Right cardiac atrium (tissue), 5 donors: ENCODE results near the gene CR1L. TPM values are rescaled to one million over a fixed set of nuclear protein-coding genes. Genes with fewer than 3 reads are reported as not detected.

Source experiments
- ATAC-seq, 2 donors: fragments of 200-7000 bp; cut with Tn5 transposase; one replicate each; pipeline versions ENCODE4 v1.8.0 to v1.9.1; 2020; ENCODE audit warnings: moderate library complexity in 2 of 2, mild to moderate bottlenecking in 1 of 2
- DNase-seq, 3 donors: peaks; one replicate each; pipeline ENCODE4 v3.0.0-alpha.2; 2020
- H3K27ac ChIP-seq: one replicate; pipeline ENCODE4 v1.5.1; 2013; ENCODE audit warnings: mild to moderate bottlenecking, low read length, control low read depth, moderate library complexity
- H3K27me3 ChIP-seq: one replicate; pipeline ENCODE4 v1.6.1; 2013; ENCODE audit not compliant: control insufficient read depth, insufficient read depth
- H3K4me1 ChIP-seq: one replicate; pipeline ENCODE4 v1.6.1; 2013; ENCODE audit warnings: low read length; ENCODE audit not compliant: control insufficient read depth, insufficient read depth
- H3K4me3 ChIP-seq: one replicate; pipeline ENCODE4 v1.5.1; 2013; ENCODE audit warnings: low read length, control low read depth
- H3K9me3 ChIP-seq: one replicate; pipeline ENCODE4 v1.6.1; 2013; ENCODE audit warnings: low read length; ENCODE audit not compliant: control insufficient read depth
- WGBS: extraction: QIAGEN DNeasy Blood & Tissue Kit; methylation state at CpG from one replicate; pipeline ENCODE4 v1.1.7; 2013; 5-methylcytosine and 5-hydroxymethylcytosine counted together
- intact Hi-C, 4 donors: fragments of 100-400 bp; cut with DNase I; formaldehyde crosslinking; loops; one replicate each; pipeline versions ENCODE4 v1.11.0 to v1.14.0; 2022 to 2023
- polyA plus RNA-seq: library from polyadenylated mRNA; stranded (reverse); fragments of 200-250 nt; gene quantifications from one replicate; pipeline ENCODE4 v1.2.3, GENCODE V29; 2013
- total RNA-seq, 4 donors: library from RNA; stranded (reverse); fragmentation: NEBNext Ultra II Directional; extraction: Animal tissue kit (Norgen Biotek cat#: 25700); gene quantifications; one replicate each; pipeline ENCODE4 v1.2.1, GENCODE V29; 2021
- donor health status: healthy with polysubstance abuse.
- donor health status: DM: no; HTN: yes; CAD: no.
- donor health status: DM: no; HTN: no; CAD: no.
- donor health status: DM: no; HTN: yes; CAD: no; lungs with severe emphysema.
- donor health status: DM: yes; HTN: yes; CAD: no.

The CR1L gene
- total and polyA plus RNA-seq, 5 donors: not detected

DNA sequence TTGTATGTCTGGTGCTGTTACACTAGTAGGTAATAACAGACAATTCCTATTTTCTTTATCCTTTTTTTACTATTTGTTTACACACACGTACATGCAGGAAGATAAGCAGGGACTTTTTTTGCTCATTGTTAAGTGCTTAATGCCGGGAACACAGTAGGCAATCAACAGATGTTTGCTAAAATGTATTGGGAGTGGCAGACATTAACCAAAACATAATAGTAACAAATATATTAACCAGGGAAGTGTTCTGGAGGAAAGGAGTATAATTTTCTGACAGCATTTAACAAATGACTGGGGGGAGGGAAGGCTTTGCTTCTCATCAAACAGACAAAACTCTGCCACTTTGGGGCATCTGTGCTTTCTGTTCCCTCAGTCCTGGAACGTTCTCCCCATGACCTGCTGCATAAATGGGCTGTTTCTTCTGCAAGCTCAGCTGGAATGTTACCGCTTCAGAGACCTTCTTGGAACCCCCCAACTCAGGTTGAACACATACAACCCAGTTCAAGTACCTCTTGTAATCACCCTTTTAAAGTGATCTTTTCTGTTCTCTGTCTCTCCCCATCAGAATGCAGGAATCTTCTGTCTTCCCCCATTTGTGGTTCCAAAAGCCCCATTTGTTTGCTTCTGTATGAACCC is 2.1 kb downstream of the CR1L start:
- DNase-seq (no peak), ATAC-seq (no peak)
- intact Hi-C loops: no loop called here
- Histone ChIP-seq H3K27me3 (no peaks in the 10 kb centered on the region), H3K9me3 (no peaks in the 10 kb centered on the region), H3K4me1 (no peaks in the 10 kb centered on the region), H3K27ac (no peak overlapping the region), H3K4me3 (no peak overlapping the region)
- WGBS: 57% methylated on average over 4 of the region's 4 CpGs

- intact Hi-C loops: no loop called here
- H3K27ac ChIP-seq: no peak overlapping the region
- DNase-seq (no peak), ATAC-seq (no peak)
- no peaks in the 10 kb centered on the region for H3K4me1 ChIP-seq
- no peaks in the 10 kb centered on the region for H3K9me3 ChIP-seq
- H3K4me3 ChIP-seq: no peak overlapping the region
- no peaks in the 10 kb centered on the region for H3K27me3 ChIP-seq
- WGBS: 57% methylated on average over 4 of the region's 4 CpGs
Observed at GRCh38 chr1:207647671-207648333, 2.9 kb downstream of the CR1L start.

GRCh38 chr1:207648334-207649209 is 3.6 kb downstream of the CR1L start:
- H3K4me1 ChIP-seq: no peaks in the 10 kb centered on the region
- no peak overlapping the region for H3K27ac ChIP-seq
- intact Hi-C loops: no loop called here
- DNase-seq (no peak), ATAC-seq (no peak)
- no peak overlapping the region for H3K4me3 ChIP-seq
- H3K9me3 ChIP-seq: no peaks in the 10 kb centered on the region
- no peaks in the 10 kb centered on the region for H3K27me3 ChIP-seq
- WGBS: 63% methylated on average over 5 of the region's 5 CpGs

GRCh38 chr1:207649210-207649753 is 4.3 kb downstream of the CR1L start:
- Histone ChIP-seq H3K4me3 (no peak overlapping the region), H3K4me1 (no peaks in the 10 kb centered on the region), H3K27ac (no peak overlapping the region), H3K9me3 (no peaks in the 10 kb centered on the region), H3K27me3 (no peaks in the 10 kb centered on the region)
- intact Hi-C loops: no loop called here
- no peak for DNase-seq
- WGBS: 55% methylated on average over 5 of the region's 5 CpGs
- no peak for ATAC-seq

- Histone ChIP-seq H3K9me3 (no peaks in the 10 kb centered on the region), H3K27me3 (no peaks in the 10 kb centered on the region), H3K27ac (no peak overlapping the region), H3K4me1 (no peaks in the 10 kb centered on the region), H3K4me3 (no peak overlapping the region)
- ATAC-seq: no peak
- DNase-seq: no peak
- 65% methylated on average over 4 of the region's 4 CpGs for WGBS
- intact Hi-C loops: no loop called here
Observed at GRCh38 chr1:207649865-207650580, 5.1 kb downstream of the CR1L start.

GRCh38 chr1:207651583-207651982 is 6.7 kb downstream of the CR1L start:
- WGBS: 93% methylated on average over 1 of the region's 1 CpG

GRCh38 chr1:207654320-207654719 is 9.4 kb downstream of the CR1L start:
- intact Hi-C loops: no loop called here
- Histone ChIP-seq H3K27ac (no peak overlapping the region), H3K4me3 (no peak overlapping the region), H3K27me3 (no peaks in the 10 kb centered on the region), H3K4me1 (no peaks in the 10 kb centered on the region), H3K9me3 (no peaks in the 10 kb centered on the region)
- 24% methylated on average over 2 of the region's 2 CpGs for WGBS
- ATAC-seq (no peak), DNase-seq (no peak)

More at GRCh38 chr1:207651583-207651982, 6.7 kb downstream of the CR1L start:
- Histone ChIP-seq H3K4me1 (no peaks in the 10 kb centered on the region), H3K27ac (no peak overlapping the region), H3K9me3 (no peaks in the 10 kb centered on the region), H3K27me3 (no peaks in the 10 kb centered on the region), H3K4me3 (no peak overlapping the region)
- intact Hi-C loops: no loop called here
- DNase-seq (no peak), ATAC-seq (no peak)

- DNase-seq (no peak), ATAC-seq (no peak)
- Histone ChIP-seq H3K9me3 (no peaks in the 10 kb centered on the region), H3K4me1 (no peaks in the 10 kb centered on the region), H3K27ac (no peak overlapping the region), H3K4me3 (no peak overlapping the region), H3K27me3 (no peaks in the 10 kb centered on the region)
- intact Hi-C loops: no loop called here
- 81% methylated on average over 7 of the region's 7 CpGs for WGBS
Observed at GRCh38 chr1:207658408-207658807, 13.5 kb downstream of the CR1L start.

- Histone ChIP-seq H3K27me3 (no peaks in the 10 kb centered on the region), H3K27ac (no peak overlapping the region), H3K4me1 (no peaks in the 10 kb centered on the region), H3K9me3 (no peaks in the 10 kb centered on the region), H3K4me3 (no peak overlapping the region)
- ATAC-seq (no peak), DNase-seq (peak in 1 of 3 donors; percentile 39)
- intact Hi-C loops: no loop called here
- 87% methylated on average over 9 of the region's 9 CpGs for WGBS
Observed at GRCh38 chr1:207658904-207659485, 14.1 kb downstream of the CR1L start.

DNA sequence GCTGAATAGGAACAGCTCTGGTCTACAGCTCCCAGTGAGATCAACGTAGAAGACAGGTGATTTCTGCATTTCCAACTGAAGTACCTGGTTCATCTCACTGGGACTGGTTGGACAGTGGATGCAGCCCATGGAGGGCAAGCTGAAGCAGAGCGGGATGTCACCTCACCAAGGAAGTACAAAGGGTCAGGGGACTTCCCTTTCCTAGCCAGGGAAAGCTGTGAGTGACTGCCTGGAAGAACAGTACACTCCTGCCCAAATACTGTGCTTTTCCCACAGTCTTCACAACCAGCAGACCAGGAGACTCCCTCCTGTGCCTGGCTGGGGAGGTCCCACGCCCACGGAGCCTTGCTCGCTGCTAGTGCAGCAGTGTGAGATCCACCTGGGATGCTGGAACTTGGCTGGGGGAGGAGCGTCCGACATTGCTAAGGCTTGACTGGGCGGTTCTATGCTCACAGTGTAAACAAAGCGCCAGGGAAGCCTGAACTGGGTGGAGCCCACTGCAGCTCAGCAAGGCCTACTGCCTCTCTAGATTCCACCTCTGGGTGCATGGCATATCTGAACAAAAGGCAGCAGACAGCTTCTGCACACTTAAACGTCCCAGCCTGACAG is 14.7 kb downstream of the CR1L start:
- no peaks in the 10 kb centered on the region for H3K4me1 ChIP-seq
- H3K27me3 ChIP-seq: no peaks in the 10 kb centered on the region
- no peak overlapping the region for H3K27ac ChIP-seq
- 62% methylated on average over 10 of the region's 10 CpGs for WGBS
- no peak for ATAC-seq
- no peaks in the 10 kb centered on the region for H3K9me3 ChIP-seq
- H3K4me3 ChIP-seq: no peak overlapping the region
- DNase-seq: no peak
- intact Hi-C loops: no loop called here
